ENCODE data around the gene ASCC1. TPM values are rescaled to one million over a fixed set of nuclear protein-coding genes. Genes with fewer than 3 reads are reported as not detected.

Gene ASCC1
- total RNA-seq, 2 experiments from 2014 or later: 61.6 to 66.2 TPM

GRCh38 chr10:72081772-72082590, 134.1 kb downstream of the ASCC1 start:
- Mint-ChIP-seq H3K4me1 (ENCODE audit: low read depth) (peaks cover 87% of the 10 kb centered on the region), H3K36me3 (ENCODE audit: low read depth) (peaks cover 49% of the 10 kb centered on the region), H3K27me3 (no peaks in the 10 kb centered on the region), H3K27ac (peak overlapping the region; percentile 95), H3K4me3 (peak overlapping the region; percentile 33), H3K9me3 (no peaks in the 10 kb centered on the region)
- POLR2A ChIA-PET: interaction anchor here (1.2 to 1.9 kb wide), 3 partner anchors 12 to 193 kb away, joined by 3 to 6 read pairs (median 5); partner anchors contain the start of genes ANAPC16 and ASCC1
- CTCF ChIA-PET: interaction anchor here (0.8 to 0.9 kb wide), 2 partner anchors 13 to 40 kb away, joined by 3 read pairs; no protein-coding TSS in a partner anchor
- TF ChIP-seq CTCF (IDR thresholded peaks at IDR 0.05): no peak
- DNase-seq: no peak
- ATAC-seq: no peak
- intact Hi-C loops (cut with micrococcal nuclease): loop anchor here (10.0 kb wide), 1 partner anchor 253 kb away; no protein-coding TSS in a partner anchor

GRCh38 chr10:72081210-72081609, 134.9 kb downstream of the ASCC1 start:
- ChIA-PET CTCF (interaction anchor here (0.9 kb wide), 1 partner anchor 12 kb away, joined by 3 read pairs; no protein-coding TSS in a partner anchor), POLR2A (interaction anchor here (1.2 kb wide), 1 partner anchor 22 kb away, joined by 3 read pairs; no protein-coding TSS in a partner anchor)

GRCh38 chr10:72080042-72080975, 135.8 kb downstream of the ASCC1 start:
- no peak for TF ChIP-seq CTCF (IDR thresholded peaks at IDR 0.05)
- ChIA-PET CTCF (interaction anchor here (0.9 to 1.9 kb wide), 5 partner anchors 10 to 247 kb away, joined by 3 to 13 read pairs (median 3); no protein-coding TSS in a partner anchor), POLR2A (interaction anchor here (1.2 to 2.5 kb wide), 4 partner anchors 8 to 247 kb away, joined by 3 to 19 read pairs (median 6); partner anchors contain the start of gene SPOCK2)
- Mint-ChIP-seq H3K27ac (peak overlapping the region; percentile 95), H3K9me3 (no peaks in the 10 kb centered on the region), H3K36me3 (ENCODE audit: low read depth) (peaks cover 46% of the 10 kb centered on the region), H3K4me3 (peak overlapping the region; percentile 58), H3K27me3 (no peaks in the 10 kb centered on the region), H3K4me1 (ENCODE audit: low read depth) (peaks cover 90% of the 10 kb centered on the region)
- ATAC-seq: peak; percentile 1
- DNase-seq: no peak
- intact Hi-C loops (cut with micrococcal nuclease): loop anchor here (10.0 kb wide), 1 partner anchor 254 kb away; no protein-coding TSS in a partner anchor

More at GRCh38 chr10:72081210-72081609, 134.9 kb downstream of the ASCC1 start:
- TF ChIP-seq CTCF (IDR thresholded peaks at IDR 0.05): no peak
- Mint-ChIP-seq H3K27ac (peak overlapping the region; percentile 95), H3K36me3 (ENCODE audit: low read depth) (peaks cover 46% of the 10 kb centered on the region), H3K9me3 (no peaks in the 10 kb centered on the region), H3K27me3 (no peaks in the 10 kb centered on the region), H3K4me1 (ENCODE audit: low read depth) (peaks cover 90% of the 10 kb centered on the region), H3K4me3 (peak overlapping the region; percentile 34)
- no peak for DNase-seq
- intact Hi-C loops (cut with micrococcal nuclease): loop anchor here (10.0 kb wide), 1 partner anchor 254 kb away; no protein-coding TSS in a partner anchor
- ATAC-seq: no peak

- H3K36me3 Mint-ChIP-seq (ENCODE audit: low read depth): peaks cover 44% of the 10 kb centered on the region
- H3K4me1 Mint-ChIP-seq (ENCODE audit: low read depth): peaks cover 91% of the 10 kb centered on the region
- no peak for TF ChIP-seq CTCF (IDR thresholded peaks at IDR 0.05)
- intact Hi-C loops (cut with micrococcal nuclease): no loop called here
- ChIA-PET POLR2A (interaction anchor here (0.6 to 2.5 kb wide), 5 partner anchors 9 to 253 kb away, joined by 3 to 19 read pairs (median 5); partner anchors contain the start of gene SPOCK2), CTCF (interaction anchor here (0.9 to 1.9 kb wide), 8 partner anchors 9 to 258 kb away, joined by 3 to 13 read pairs (median 3); no protein-coding TSS in a partner anchor)
- ATAC-seq (peak; percentile 64), DNase-seq (peak; percentile 90)
- H3K27ac Mint-ChIP-seq: peak overlapping the region; percentile 95
- no peaks in the 10 kb centered on the region for H3K27me3 Mint-ChIP-seq
- H3K9me3 Mint-ChIP-seq: no peaks in the 10 kb centered on the region
- H3K4me3 Mint-ChIP-seq: peak overlapping the region; percentile 58
Measured at GRCh38 chr10:72079356-72079755, 136.7 kb downstream of the ASCC1 start.

Data from activated CD8-positive, alpha-beta T cell treated with anti-CD3 and anti-CD28 coated beads for 36 hours (primary cell).